ENCODE data around the gene RRAGB.

GRCh38 chrX:55754861-55755294 is 37.3 kb downstream of the RRAGB start:
- TF ChIP-seq CTCF (IDR thresholded peaks at IDR 0.05; ENCODE audit: insufficient read depth, low read length) = no peak
- TF ChIP-seq POLR2AphosphoS5 (IDR thresholded peaks at IDR 0.05; ENCODE audit: low read depth) = no peak
- no peak for TF ChIP-seq REST (IDR thresholded peaks at IDR 0.05; ENCODE audit: insufficient replicate concordance, low read depth)
- TF ChIP-seq GABPA (IDR thresholded peaks at IDR 0.05; ENCODE audit: low read depth) = no peak
- TF ChIP-seq SPI1 (IDR thresholded peaks at IDR 0.05; ENCODE audit: borderline replicate concordance, low read depth) = no peak

Data from HL-60 (cell line).